Common myeloid progenitor, CD34-positive (primary cell): Measurements from ENCODE around the gene STRN3. TPM values are rescaled to one million over a fixed set of nuclear protein-coding genes. Genes with fewer than 3 reads are reported as not detected.

Experiments
- CTCF ChIA-PET: fragments of 350-600 bp; sonication (Branson Sonifier 250); formaldehyde crosslinking; loops from one replicate; lab custom pipeline; 2021; ENCODE audit warnings: antibody characterized with exemption; lab: Charles Lee
- POLR2A ChIA-PET: fragments of 350-600 bp; sonication (Branson Sonifier 250); formaldehyde crosslinking; loops from one replicate; lab custom pipeline; 2021; ENCODE audit warnings: antibody characterized with exemption; lab: Charles Lee
- DNase-seq, 3 donors: peaks; one replicate each; pipeline versions ENCODE4 v3.0.0 to v3.0.0-alpha.2; 2013
- H3K27ac ChIP-seq, 2 experiments: 1 replicate in 1 of 2; 2 replicates in 1 of 2; pipeline ENCODE4 v1.7.0; 2013; ENCODE audit warnings: inconsistent platforms in 2 of 2, low read length in 2 of 2, mild to moderate bottlenecking in 2 of 2, low read depth in 1 of 2, moderate library complexity in 1 of 2; ENCODE audit not compliant: severe bottlenecking in 2 of 2, insufficient read depth in 1 of 2, poor library complexity in 1 of 2
- H3K27me3 ChIP-seq, 5 experiments: replicated peaks in 2 of 5; 1 replicate in 3 of 5; 2 replicates in 2 of 5; pipeline versions ENCODE4 v1.6.1 to v1.7.0; 2013; ENCODE audit warnings: low read length in 4 of 5, mild to moderate bottlenecking in 2 of 5, moderate library complexity in 2 of 5, inconsistent platforms in 1 of 5; ENCODE audit not compliant: insufficient read depth in 5 of 5, control insufficient read depth in 4 of 5
- H3K36me3 ChIP-seq, 4 experiments: 1 replicate in 2 of 4; 2 replicates in 2 of 4; pipeline versions ENCODE4 v1.6.1 to v1.7.0; 2013; ENCODE audit warnings: low read length in 3 of 4, control low read depth in 1 of 4, mild to moderate bottlenecking in 1 of 4; ENCODE audit not compliant: control insufficient read depth in 4 of 4, insufficient read depth in 4 of 4
- H3K4me1 ChIP-seq, 4 experiments: 1 replicate in 3 of 4; 2 replicates in 1 of 4; pipeline versions ENCODE4 v1.6.1 to v1.7.1; 2013; ENCODE audit warnings: low read length in 3 of 4, mild to moderate bottlenecking in 3 of 4, control low read depth in 1 of 4, inconsistent platforms in 1 of 4, moderate library complexity in 1 of 4; ENCODE audit not compliant: control insufficient read depth in 4 of 4, insufficient read depth in 4 of 4; ENCODE audit errors: control extremely low read depth in 1 of 4
- H3K4me3 ChIP-seq, 7 experiments: 1 replicate in 4 of 7; 2 replicates in 3 of 7; pipeline versions ENCODE4 v1.5.1 to v1.7.0; 2013; ENCODE audit warnings: mild to moderate bottlenecking in 7 of 7, low read length in 6 of 7, moderate library complexity in 6 of 7, inconsistent platforms in 2 of 7, low read depth in 2 of 7, control low read depth in 1 of 7; ENCODE audit not compliant: insufficient read depth in 4 of 7, control insufficient read depth in 1 of 7; ENCODE audit errors: extremely low read depth in 1 of 7
- H3K9me3 ChIP-seq, 5 experiments: 1 replicate in 4 of 5; 2 replicates in 1 of 5; pipeline versions ENCODE4 v1.6.1 to v1.7.1; 2013; ENCODE audit warnings: low read length in 4 of 5, mild to moderate bottlenecking in 2 of 5, inconsistent platforms in 1 of 5, low read depth in 1 of 5, moderate library complexity in 1 of 5; ENCODE audit not compliant: control insufficient read depth in 4 of 5, insufficient read depth in 2 of 5; ENCODE audit errors: control extremely low read depth in 1 of 5
- WGBS: methylation state at CpG from one replicate; pipeline ENCODE4 v1.1.5; 2013; ENCODE audit not compliant: insufficient coverage; 5-methylcytosine and 5-hydroxymethylcytosine counted together
- polyA plus RNA-seq: library from polyadenylated mRNA; unstranded; fragments of 120-200 nt; gene quantifications from one replicate; pipeline ENCODE4 v1.2.1, GENCODE V29; 2013

Gene STRN3, protein sequence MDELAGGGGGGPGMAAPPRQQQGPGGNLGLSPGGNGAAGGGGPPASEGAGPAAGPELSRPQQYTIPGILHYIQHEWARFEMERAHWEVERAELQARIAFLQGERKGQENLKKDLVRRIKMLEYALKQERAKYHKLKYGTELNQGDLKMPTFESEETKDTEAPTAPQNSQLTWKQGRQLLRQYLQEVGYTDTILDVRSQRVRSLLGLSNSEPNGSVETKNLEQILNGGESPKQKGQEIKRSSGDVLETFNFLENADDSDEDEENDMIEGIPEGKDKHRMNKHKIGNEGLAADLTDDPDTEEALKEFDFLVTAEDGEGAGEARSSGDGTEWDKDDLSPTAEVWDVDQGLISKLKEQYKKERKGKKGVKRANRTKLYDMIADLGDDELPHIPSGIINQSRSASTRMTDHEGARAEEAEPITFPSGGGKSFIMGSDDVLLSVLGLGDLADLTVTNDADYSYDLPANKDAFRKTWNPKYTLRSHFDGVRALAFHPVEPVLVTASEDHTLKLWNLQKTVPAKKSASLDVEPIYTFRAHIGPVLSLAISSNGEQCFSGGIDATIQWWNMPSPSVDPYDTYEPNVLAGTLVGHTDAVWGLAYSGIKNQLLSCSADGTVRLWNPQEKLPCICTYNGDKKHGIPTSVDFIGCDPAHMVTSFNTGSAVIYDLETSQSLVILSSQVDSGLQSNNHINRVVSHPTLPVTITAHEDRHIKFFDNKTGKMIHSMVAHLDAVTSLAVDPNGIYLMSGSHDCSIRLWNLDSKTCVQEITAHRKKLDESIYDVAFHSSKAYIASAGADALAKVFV
- 20.1 TPM for polyA plus RNA-seq

DNA sequence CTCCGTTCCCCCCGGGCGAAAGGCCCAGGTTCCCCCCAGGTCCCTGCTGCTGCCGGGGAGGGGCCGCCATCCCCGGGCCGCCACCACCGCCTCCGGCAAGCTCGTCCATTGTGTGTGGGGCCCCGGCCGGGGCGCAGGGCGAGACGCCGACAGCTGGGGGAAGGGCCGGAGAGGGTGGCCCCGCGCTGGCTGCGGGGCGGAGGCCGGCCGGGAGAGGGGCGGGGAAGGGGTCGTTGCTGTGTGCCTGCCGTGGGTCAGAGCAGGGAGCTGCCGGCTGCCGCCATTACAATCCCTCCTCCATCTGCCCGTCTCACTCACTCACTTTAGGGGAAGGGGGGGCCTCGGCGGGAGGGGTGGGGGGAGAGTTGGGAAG is at the start of gene STRN3:
Gene STRN3 (minus strand): TSS at position 303 of the 373 bp plus-strand sequence. CDS start 194 bp downstream, at position 109.
- WGBS: 0% methylated on average over 2 of the region's 31 CpGs
- H3K27ac ChIP-seq: peak within 1 kb of the TSS; percentile 89 to 96
- no peaks in the 10 kb centered on the region for H3K9me3 ChIP-seq
- CTCF ChIA-PET: interaction anchor here (0.6 to 1.6 kb wide), 5 partner anchors 12 to 74 kb away, joined by 3 to 5 read pairs (median 4); no protein-coding TSS in a partner anchor
- peaks cover 17 to 55% (median 21%) of the 10 kb centered on the region in 4 experiments for H3K4me1 ChIP-seq
- no peaks in the 10 kb centered on the region for H3K27me3 ChIP-seq
- POLR2A ChIA-PET: interaction anchor here (0.6 to 2.1 kb wide), 6 partner anchors 9 to 43 kb away, joined by 3 to 8 read pairs (median 6); no protein-coding TSS in a partner anchor
- H3K36me3 ChIP-seq: peaks cover 1 to 10% (median 4%) of the 10 kb centered on the region in 4 experiments
- DNase-seq: no peak
- H3K4me3 ChIP-seq: peak within 1 kb of the TSS; percentile 84 to 99 (median 98)

DNA sequence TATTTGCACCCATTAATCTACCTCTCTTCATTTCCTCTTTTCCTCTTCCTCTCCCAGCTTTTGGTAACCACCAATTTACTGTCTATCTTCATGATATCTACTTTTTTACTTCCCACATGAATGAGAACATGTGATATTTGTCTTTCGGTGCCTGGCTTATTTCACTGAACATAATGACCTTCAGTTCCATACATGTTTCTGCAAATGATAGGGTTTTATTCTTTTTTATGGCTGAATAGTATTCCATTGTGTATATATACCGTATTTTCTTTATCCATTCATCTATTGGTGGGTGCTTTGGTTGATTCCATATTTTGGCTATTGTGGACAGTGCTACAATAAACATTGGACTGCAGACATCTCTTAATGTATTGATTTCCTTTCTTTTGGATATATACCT is 49.0 kb upstream of the STRN3 start:
- ChIA-PET POLR2A (no interaction called here), CTCF (interaction anchor here (0.6 to 1.4 kb wide), 2 partner anchors 7 to 22 kb away, joined by 3 read pairs; no protein-coding TSS in a partner anchor)
- Histone ChIP-seq H3K27ac (no peak overlapping the region), H3K4me3 (no peak overlapping the region), H3K36me3 (peaks cover 2 to 3% (median 2%) of the 10 kb centered on the region in 4 experiments), H3K27me3 (no peaks in the 10 kb centered on the region), H3K4me1 (peaks cover 0 to 1% (median 0%) of the 10 kb centered on the region in 4 experiments), H3K9me3 (no peaks in the 10 kb centered on the region)
- no CpG with 5 or more reads among the region's 2 CpGs for WGBS
- no peak for DNase-seq

DNA sequence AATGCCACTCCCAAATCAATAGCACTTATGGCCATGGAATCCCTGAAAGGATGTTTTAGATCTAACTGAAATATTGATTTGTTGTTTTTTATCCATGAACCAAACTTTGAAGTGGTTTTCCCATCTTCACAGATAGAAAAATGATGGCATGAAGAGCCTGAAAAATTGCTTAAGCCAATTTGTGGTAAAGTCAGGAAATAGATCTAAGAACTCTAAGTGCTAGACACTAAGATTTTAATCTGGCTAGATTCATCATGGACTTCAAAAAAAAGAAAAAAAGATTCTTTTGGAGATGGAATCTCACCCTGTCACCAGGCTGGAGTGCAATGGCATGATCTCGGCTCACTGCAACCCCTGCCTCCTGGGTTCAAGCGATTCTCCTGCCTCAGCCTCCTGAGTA is 45.0 kb upstream of the STRN3 start:
- CTCF ChIA-PET: no interaction called here
- H3K9me3 ChIP-seq: no peaks in the 10 kb centered on the region
- no peak overlapping the region for H3K27ac ChIP-seq
- H3K4me3 ChIP-seq: no peak overlapping the region
- no peaks in the 10 kb centered on the region for H3K27me3 ChIP-seq
- POLR2A ChIA-PET: no interaction called here
- H3K36me3 ChIP-seq: peaks cover 0 to 3% (median 2%) of the 10 kb centered on the region in 4 experiments
- WGBS: 82% methylated on average over 1 of the region's 2 CpGs
- no peak for DNase-seq
- peaks cover 0 to 11% (median 0%) of the 10 kb centered on the region in 4 experiments for H3K4me1 ChIP-seq

DNA sequence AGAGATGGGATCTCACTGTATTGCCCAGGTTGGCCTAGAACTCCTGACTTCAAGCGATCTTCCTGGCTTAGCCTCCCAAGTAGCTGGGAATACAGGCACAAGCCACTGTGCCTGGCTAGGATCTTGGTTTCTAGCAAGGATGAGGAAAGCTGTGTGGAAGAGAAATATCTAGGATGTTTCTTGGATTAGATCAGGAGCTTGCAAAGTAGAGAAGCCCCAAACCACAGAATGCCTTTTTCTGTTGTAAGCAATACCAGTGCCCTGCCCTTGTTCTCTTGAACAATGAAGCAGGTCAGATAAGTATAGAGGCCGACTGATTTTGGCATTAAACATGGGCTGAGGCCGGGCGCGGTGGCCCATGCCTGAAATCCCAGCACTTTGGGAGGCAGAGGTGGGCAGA is 44.3 kb upstream of the STRN3 start:
- Histone ChIP-seq H3K27ac (no peak overlapping the region), H3K4me1 (peaks cover 0 to 11% (median 0%) of the 10 kb centered on the region in 4 experiments), H3K27me3 (no peaks in the 10 kb centered on the region), H3K9me3 (no peaks in the 10 kb centered on the region), H3K4me3 (no peak overlapping the region), H3K36me3 (peaks cover under 1 to 3% (median 2%) of the 10 kb centered on the region in 4 experiments)
- CTCF ChIA-PET: interaction anchor here (1.0 kb wide), 2 partner anchors 82 to 93 kb away, joined by 3 read pairs; no protein-coding TSS in a partner anchor
- DNase-seq: no peak
- POLR2A ChIA-PET: no interaction called here
- WGBS: 100% methylated on average over 2 of the region's 5 CpGs

DNA sequence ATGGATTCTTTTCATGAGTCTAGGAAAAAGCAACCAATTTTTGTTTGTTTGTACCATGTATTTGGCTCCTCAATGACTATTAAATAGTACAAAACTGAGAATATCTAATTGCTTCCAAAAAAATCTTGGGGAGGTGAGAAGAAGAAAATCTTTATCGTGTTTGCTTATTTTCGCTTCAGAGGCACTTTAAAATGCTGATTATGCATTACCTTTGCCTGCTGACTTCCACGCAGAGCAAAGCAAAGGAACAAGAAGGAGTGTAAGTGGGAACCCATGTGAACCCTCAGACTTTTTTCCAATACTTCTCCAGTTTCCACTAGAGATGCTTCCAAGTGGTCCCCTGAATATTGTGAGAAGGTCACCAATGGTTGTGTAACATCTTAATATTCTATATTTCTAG is 43.2 kb upstream of the STRN3 start:
- CTCF ChIA-PET: no interaction called here
- Histone ChIP-seq H3K27ac (no peak overlapping the region), H3K4me1 (peaks cover 0 to 11% (median 0%) of the 10 kb centered on the region in 4 experiments), H3K27me3 (no peaks in the 10 kb centered on the region), H3K36me3 (peaks cover 0 to 3% (median 2%) of the 10 kb centered on the region in 4 experiments), H3K9me3 (no peaks in the 10 kb centered on the region), H3K4me3 (no peak overlapping the region)
- DNase-seq: no peak
- POLR2A ChIA-PET: no interaction called here
- 96% methylated on average over 3 of the region's 3 CpGs for WGBS

DNA sequence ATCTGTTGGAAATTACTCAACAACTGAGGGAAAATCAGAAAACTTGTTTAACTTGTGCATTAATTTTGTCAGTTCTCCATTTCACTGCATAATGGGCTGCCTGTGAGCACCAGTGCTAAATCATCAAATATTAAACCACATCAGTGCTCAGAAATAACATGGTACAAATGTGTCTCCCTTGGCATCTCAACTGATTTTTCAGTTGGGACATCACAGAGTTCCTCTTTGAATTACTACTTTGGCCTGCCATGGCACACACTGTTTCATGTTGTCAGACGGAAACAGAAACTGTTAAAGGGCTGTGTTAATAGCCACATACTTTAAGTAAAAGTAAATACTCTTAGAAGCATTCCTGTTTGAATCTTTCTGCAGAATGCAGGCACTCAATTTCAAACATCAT is 42.1 kb upstream of the STRN3 start:
- DNase-seq: peak; percentile 13 to 72 (median 58)
- no peak overlapping the region for H3K4me3 ChIP-seq
- WGBS: no CpG with 5 or more reads among the region's 1 CpG
- no peaks in the 10 kb centered on the region for H3K27me3 ChIP-seq
- peak overlapping the region in 1 of 2 experiments; percentile 22 for H3K27ac ChIP-seq
- ChIA-PET POLR2A (no interaction called here), CTCF (interaction anchor here (0.9 to 1.2 kb wide), 3 partner anchors 9 to 87 kb away, joined by 4 read pairs; no protein-coding TSS in a partner anchor)
- peaks cover 0 to 11% (median 0%) of the 10 kb centered on the region in 4 experiments for H3K4me1 ChIP-seq
- peaks cover 0 to 3% (median 2%) of the 10 kb centered on the region in 4 experiments for H3K36me3 ChIP-seq
- H3K9me3 ChIP-seq: no peaks in the 10 kb centered on the region
